Measurements from ENCODE around the gene EEF2KMT. TPM values are rescaled to one million over a fixed set of nuclear protein-coding genes. Genes with fewer than 3 reads are reported as not detected.

The EEF2KMT gene
- total and polyA plus RNA-seq, 2 of the 8 experiments (the other 6 are each of a cell fraction or from before 2014, with no cell fraction given) = 35.8 to 37.0 TPM

DNA sequence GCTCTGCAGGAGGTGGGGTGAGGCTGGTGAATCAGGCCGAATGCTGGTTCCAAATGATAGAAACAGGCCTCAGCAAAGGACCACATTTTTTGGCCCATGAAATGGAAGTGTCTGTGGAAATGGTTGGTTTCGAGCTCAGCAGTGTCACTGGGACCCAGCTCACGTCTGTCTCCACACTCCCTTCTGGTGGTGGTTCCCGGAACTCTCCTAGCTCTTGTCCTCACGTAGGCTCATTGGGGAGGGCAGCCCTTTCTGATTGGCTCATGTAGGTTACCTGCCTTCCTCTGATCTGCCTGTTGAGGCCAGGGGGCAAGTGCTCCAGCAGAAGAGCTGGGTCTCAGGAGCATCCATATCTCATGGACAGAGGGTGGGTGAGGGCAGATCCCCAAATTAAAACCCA, 22.0 kb downstream of the EEF2KMT start:
- H3K56ac ChIP-seq (replicated peaks; ENCODE audit: insufficient read length, low read depth, low read length) = no peak overlapping the region
- no peak overlapping the region for H2BK15ac ChIP-seq (ENCODE audit: low read length)
- FAIRE-seq (no peak), DNase-seq (ENCODE audit: low read depth in 1 of 2, low spot score in 2 of 2) (no peak)
- no peak overlapping the region for H4K5ac ChIP-seq (ENCODE audit: insufficient read length, low read depth, low read length)
- no peak overlapping the region for H2AFZ ChIP-seq (ENCODE audit: low read length)
- no peak overlapping the region for H2BK120ac ChIP-seq (replicated peaks; ENCODE audit: low read depth, low read length)
- TF ChIP-seq RAD21 (IDR thresholded peaks at IDR 0.05 in 1 of 2, conservative IDR thresholded peaks at IDR 0.05 in 1 of 2; ENCODE audit: low read depth in 2 of 2, low read length in 2 of 2) (peak; percentile 21 to 46; a peak in 3 of 4 replicates), POU5F1 (IDR thresholded peaks at IDR 0.05; ENCODE audit: low read depth, low read length) (no peak), CBX5 (IDR thresholded peaks at IDR 0.05; ENCODE audit: low read depth, low read length) (no peak)
- TF ChIP-seq, protein P1, sequence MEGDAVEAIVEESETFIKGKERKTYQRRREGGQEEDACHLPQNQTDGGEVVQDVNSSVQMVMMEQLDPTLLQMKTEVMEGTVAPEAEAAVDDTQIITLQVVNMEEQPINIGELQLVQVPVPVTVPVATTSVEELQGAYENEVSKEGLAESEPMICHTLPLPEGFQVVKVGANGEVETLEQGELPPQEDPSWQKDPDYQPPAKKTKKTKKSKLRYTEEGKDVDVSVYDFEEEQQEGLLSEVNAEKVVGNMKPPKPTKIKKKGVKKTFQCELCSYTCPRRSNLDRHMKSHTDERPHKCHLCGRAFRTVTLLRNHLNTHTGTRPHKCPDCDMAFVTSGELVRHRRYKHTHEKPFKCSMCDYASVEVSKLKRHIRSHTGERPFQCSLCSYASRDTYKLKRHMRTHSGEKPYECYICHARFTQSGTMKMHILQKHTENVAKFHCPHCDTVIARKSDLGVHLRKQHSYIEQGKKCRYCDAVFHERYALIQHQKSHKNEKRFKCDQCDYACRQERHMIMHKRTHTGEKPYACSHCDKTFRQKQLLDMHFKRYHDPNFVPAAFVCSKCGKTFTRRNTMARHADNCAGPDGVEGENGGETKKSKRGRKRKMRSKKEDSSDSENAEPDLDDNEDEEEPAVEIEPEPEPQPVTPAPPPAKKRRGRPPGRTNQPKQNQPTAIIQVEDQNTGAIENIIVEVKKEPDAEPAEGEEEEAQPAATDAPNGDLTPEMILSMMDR (IDR thresholded peaks at IDR 0.05; ENCODE audit: control extremely low read depth in 1 of 3, insufficient read depth in 1 of 3, low read depth in 1 of 3, low read length in 3 of 3) = peak; percentile 35 to 51 (median 43); a peak in 3 of 4 replicates
- no peak overlapping the region for H4K91ac ChIP-seq (replicated peaks; ENCODE audit: insufficient read length, low read length)
- H3K9ac ChIP-seq (replicated peaks in 1 of 4; ENCODE audit: extremely low read depth in 1 of 4, low read depth in 3 of 4, low read length in 3 of 4) = no peak overlapping the region
- no peak overlapping the region; the same call in 1 of the 2 replicates for H2BK5ac ChIP-seq (ENCODE audit: low read depth, low read length)
- H3K4me3 ChIP-seq (ENCODE audit: extremely low read depth in 1 of 4, insufficient read depth in 2 of 4, low read depth in 3 of 4, low read length in 4 of 4) = no peak overlapping the region
- H2AK5ac ChIP-seq (ENCODE audit: low read depth, low read length) = no peak overlapping the region
- ChIA-PET POLR2A (ENCODE audit: partially characterized antibody) (interaction anchor here (0.7 to 1.7 kb wide), 10 partner anchors 9 to 74 kb away, joined by 3 to 7 read pairs (median 3); partner anchors contain the start of genes C16orf89 and NAGPA), CTCF (ENCODE audit: partially characterized antibody) (interaction anchor here (0.6 to 27.9 kb wide), 10 partner anchors 11 to 382 kb away, joined by 3 to 625 read pairs (median 4); partner anchors contain the start of genes C16orf89 and NUDT16L1)
- 82% methylated on average over 5 of the region's 5 CpGs; no CpG with 5 or more reads in 1 of the 2 experiments for WGBS, 2 experiments (ENCODE audit: extremely low coverage in 1 of 2, insufficient coverage in 1 of 2, insufficient read length in 1 of 2, insufficient replicate concordance in 2 of 2, low coverage in 1 of 2, low lambda C conversion rate in 2 of 2, missing lambda C conversion rate in 1 of 2)
- peaks cover 0 to 1% of the 10 kb centered on the region in 2 experiments for H4K20me1 ChIP-seq (replicated peaks in 1 of 2; ENCODE audit: control insufficient read depth in 1 of 2, insufficient read depth in 2 of 2, low read length in 2 of 2)
- H3K27ac ChIP-seq (ENCODE audit: low read depth, low read length) = no peak overlapping the region
- H3K27me3 ChIP-seq (replicated peaks in 1 of 4; ENCODE audit: control insufficient read depth in 3 of 4, extremely low read depth in 1 of 4, insufficient read depth in 3 of 4, low read length in 3 of 4) = no peaks in the 10 kb centered on the region
- H3K79me1 ChIP-seq (ENCODE audit: low read depth, low read length) = peaks cover 4% of the 10 kb centered on the region; the same call in 1 of the 2 replicates
- H3K14ac ChIP-seq (ENCODE audit: insufficient read length) = no peak overlapping the region
- H4K8ac ChIP-seq (ENCODE audit: extremely low read depth, insufficient read depth, low read length) = no peak overlapping the region
- H3K79me2 ChIP-seq (ENCODE audit: control insufficient read depth in 1 of 2, insufficient read depth in 2 of 2, low read length in 2 of 2) = peaks cover 7 to 22% of the 10 kb centered on the region in 2 experiments
- H3K4me2 ChIP-seq (ENCODE audit: insufficient read depth in 1 of 2, low read depth in 2 of 2, low read length in 2 of 2) = no peak overlapping the region
- no peak overlapping the region for H2BK20ac ChIP-seq (ENCODE audit: low read length)
- peaks cover 6% of the 10 kb centered on the region for H3K23me2 ChIP-seq (ENCODE audit: low read depth, low read length)
- peaks cover 0 to 6% (median 5%) of the 10 kb centered on the region in 4 experiments; a peak in 4 of 7 replicates for H3K4me1 ChIP-seq (replicated peaks in 1 of 4; ENCODE audit: control insufficient read depth in 3 of 4, insufficient read depth in 4 of 4, low read length in 3 of 4)
- H3K36me3 ChIP-seq (ENCODE audit: control insufficient read depth in 2 of 4, insufficient read depth in 4 of 4, low read length in 3 of 4) = peaks cover 0 to 27% (median 17%) of the 10 kb centered on the region in 4 experiments; a peak in 7 of 8 replicates
- H3K4ac ChIP-seq (replicated peaks; ENCODE audit: insufficient read length, low read depth, low read length) = no peak overlapping the region
- no peak overlapping the region for H3K23ac ChIP-seq (ENCODE audit: insufficient read length)
- H2BK12ac ChIP-seq (ENCODE audit: low read depth, low read length) = no peak overlapping the region
- no peaks in the 10 kb centered on the region for H3K9me3 ChIP-seq (ENCODE audit: insufficient read depth in 2 of 2, low read depth in 1 of 2, low read length in 1 of 2)
- H3K18ac ChIP-seq (ENCODE audit: extremely low read depth, low read length) = no peak overlapping the region

Measured in H1 (cell line).